Glomerular visceral epithelial cell (primary cell): ENCODE results near the gene ELMOD1.

Experiments
- DNase-seq: peaks from one replicate; pipeline ENCODE4 v3.0.0-alpha.2; 2016; ENCODE audit errors: extremely low spot score

The ELMOD1 gene

GRCh38 chr11:107631931-107632330 is 41.0 kb downstream of the ELMOD1 start:
- DNase-seq: no peak

DNA sequence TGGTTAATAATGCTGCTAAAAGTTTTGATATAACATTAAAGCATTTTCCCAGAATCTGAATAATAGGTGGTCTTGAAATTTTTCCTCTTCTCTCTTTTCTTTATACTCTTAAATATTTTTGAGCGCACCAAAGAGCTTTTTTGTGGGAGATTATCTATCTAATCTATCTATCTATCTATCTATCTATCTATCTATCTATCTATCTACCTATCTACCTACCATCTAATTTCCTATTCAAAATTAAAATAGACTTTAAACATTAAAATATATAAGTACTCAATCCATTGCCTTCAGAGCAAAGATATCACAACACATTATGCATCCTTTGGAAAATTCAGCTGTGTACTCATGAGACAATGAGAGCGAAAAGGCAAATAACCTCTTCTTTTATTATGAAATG is 55.8 kb downstream of the ELMOD1 start:
- DNase-seq: no peak

DNA sequence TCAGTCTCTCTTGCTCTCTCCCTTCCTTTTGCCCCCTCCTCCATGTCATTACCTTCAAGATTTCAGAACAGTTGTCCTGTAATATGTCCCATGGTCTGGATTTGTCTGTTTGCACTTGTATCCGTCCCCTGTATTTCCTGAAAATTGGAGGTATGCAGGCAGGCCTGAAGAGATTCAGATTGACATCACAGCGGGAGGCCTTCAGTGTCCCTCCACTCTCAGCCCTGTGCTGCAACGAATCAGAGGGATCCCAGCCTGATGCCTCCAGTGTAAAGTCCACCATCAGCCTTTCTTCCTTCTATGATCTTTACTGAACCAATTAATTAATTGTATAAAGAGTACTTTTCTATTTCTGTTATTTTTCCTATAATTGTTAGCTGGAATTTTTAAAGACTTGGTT is 57.3 kb downstream of the ELMOD1 start:
- no peak for DNase-seq

GRCh38 chr11:107651672-107652071 is 60.7 kb downstream of the ELMOD1 start:
- peak; percentile 7 for DNase-seq

GRCh38 chr11:107653076-107653475 is 62.1 kb downstream of the ELMOD1 start:
- DNase-seq: no peak

DNA sequence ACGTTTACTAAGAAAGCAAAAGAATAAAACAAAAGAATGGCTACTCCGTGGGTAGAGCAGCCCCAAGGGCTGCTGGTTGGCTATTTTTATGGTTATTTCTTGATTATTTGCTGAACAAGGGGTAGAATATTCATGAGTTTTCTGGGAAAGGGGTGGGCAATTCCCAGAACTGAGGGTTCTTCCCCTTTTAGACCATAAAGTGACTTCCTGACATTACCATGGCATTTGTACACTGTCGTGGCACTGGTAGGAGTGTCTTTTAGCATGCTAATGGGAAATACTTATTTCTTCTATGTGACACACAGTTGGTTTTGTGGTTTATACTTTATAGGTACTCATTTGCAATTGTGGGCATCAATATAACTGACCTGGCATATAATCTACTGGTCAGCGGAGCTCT is 64.7 kb downstream of the ELMOD1 start:
- no peak for DNase-seq

DNA sequence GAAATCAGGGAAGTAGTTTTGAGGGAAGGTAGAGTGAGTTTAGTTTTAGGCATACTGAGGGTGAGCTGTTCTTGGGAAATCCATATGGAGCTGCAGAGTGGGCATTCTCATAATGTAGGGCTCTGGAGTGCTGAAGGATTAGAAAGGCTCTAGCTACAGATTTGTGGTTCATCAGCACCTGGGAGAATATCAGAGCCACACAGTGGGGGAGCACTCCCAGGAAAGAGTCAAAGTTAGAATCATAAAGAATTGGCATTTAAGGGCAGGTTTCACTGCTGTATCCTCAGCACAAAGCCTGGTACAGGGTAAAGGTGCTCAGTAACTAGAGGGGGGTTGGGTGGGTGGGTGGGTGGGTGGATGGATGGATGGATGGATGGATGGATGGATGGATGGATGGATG is 68.4 kb downstream of the ELMOD1 start:
- DNase-seq: no peak

- DNase-seq: no peak
Measured at GRCh38 chr11:107660066-107660465, 69.1 kb downstream of the ELMOD1 start.

- no peak for DNase-seq
Measured at GRCh38 chr11:107661656-107662055, 70.7 kb downstream of the ELMOD1 start.

- no peak for DNase-seq
Measured at GRCh38 chr11:107665018-107665417, 74.1 kb downstream of the ELMOD1 start.

DNA sequence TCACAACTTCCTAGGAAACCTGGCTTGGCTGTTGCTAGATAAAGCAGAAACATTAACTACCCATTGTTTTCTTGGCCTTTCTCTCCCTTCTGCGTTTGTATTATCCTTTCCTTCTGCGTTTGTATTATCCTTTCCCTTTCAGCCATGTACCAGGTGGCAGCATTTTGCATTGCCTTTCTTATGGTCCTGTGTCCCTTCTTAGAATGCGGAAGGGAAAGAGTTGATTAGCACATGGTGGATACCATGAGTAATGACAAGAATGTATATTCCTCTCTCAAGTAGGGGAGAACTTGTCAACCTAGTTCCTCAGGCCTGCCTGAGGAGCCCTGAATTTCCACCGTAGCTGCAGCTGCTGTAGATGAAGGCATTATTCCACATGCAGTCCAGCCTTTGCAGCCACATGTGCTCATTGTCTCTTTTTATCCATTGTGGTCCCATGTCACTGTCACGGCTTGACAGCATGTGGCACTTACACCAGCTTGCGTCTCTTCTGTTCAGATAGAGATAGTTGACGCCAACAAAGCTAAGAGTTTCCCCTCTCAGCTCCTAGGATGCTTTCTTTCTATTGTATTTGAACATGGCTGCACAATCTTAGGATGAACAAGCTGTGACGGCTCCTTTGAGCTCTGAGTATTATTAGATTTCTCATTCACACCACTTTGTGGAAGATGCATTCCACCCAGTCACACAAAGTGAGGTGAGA is 76.1 kb downstream of the ELMOD1 start:
- no peak for DNase-seq

- DNase-seq: no peak
Measured at GRCh38 chr11:107669191-107669740, 78.3 kb downstream of the ELMOD1 start.

DNA sequence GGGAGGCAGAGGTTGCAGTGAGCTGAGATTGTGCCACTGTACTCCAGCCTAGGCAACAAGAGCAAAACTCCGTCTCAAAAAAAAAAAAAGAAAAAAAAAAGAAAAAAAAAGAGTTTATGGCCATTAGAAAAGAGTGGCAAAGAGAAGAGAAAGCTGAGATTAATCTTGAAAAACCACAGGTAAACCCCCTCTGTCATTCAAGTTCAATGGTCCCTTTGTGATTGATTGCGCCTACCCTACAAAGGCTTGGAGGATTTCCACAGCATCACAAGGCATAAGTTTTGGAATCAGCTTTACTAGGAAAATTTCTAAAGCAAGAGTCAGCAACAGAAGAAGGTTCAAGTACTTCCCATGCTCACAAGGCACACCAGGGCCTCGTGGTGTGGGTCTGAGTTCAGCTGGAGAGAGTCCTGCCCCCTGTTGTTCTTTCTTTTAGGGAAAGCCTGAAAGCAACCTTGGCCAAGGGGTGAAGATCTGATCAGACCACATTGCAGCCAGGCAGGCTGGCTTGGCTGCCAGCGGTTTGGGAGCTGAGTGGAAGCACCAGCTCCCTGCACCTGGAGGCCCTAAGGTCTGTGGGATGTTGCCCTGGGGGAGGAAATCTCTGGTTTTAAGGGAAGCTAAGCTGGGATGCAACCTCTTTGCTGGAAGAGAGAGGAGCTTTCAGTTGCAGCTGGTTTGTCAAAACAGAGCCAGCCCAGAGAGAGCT is 79.1 kb downstream of the ELMOD1 start:
- no peak for DNase-seq

DNA sequence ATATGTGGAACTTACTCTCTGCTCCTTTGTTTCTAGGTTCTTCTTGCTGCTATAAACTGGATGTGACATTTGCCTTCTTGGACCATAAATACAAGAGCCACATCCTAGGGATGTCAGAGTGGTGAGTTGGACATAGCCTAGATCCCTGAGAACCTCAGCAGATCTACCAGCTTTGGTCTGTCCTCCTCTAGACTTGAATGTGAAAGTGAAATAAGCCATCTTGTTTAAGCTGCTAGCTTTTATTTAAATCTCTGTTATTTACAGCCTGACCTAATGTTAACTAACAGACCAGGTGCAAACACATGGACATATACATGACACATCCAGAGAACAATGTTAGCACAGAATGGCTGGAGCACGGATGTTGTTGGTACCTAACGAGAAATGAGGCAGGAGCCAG is 85.0 kb downstream of the ELMOD1 start:
- DNase-seq: no peak

DNA sequence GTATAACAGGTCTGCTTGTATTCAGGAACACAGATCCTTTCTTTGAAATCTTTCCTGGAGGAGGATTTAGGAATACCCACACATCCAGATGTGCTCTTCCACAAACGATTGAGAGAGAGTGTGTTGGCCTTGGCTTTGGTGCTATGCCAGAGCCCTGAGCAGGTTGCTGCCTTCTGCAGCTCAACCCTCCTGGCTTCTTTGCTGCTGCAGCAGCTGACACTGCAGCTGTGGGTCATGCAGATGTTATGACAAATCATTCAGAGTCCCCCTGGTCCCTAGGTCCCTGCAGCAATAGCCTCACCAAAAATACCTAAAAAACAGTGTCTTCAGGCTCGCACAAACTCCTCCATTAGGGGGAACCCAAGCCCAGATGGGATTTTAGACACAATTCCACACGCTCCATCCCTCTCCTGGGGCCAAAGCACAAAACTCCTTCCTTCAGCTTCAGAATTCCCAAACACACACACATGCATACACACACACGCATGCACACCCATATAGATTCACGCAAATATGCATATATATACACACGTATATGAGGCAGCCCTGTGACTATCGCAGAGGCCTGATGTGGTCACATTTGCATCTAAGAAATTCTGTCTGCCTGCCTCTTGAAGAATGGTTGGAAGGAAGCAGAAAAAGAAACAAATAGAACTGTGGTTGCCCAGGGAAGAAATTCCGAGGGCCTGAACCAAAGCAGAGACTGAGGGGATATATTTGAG is 85.5 kb downstream of the ELMOD1 start:
- no peak for DNase-seq

DNA sequence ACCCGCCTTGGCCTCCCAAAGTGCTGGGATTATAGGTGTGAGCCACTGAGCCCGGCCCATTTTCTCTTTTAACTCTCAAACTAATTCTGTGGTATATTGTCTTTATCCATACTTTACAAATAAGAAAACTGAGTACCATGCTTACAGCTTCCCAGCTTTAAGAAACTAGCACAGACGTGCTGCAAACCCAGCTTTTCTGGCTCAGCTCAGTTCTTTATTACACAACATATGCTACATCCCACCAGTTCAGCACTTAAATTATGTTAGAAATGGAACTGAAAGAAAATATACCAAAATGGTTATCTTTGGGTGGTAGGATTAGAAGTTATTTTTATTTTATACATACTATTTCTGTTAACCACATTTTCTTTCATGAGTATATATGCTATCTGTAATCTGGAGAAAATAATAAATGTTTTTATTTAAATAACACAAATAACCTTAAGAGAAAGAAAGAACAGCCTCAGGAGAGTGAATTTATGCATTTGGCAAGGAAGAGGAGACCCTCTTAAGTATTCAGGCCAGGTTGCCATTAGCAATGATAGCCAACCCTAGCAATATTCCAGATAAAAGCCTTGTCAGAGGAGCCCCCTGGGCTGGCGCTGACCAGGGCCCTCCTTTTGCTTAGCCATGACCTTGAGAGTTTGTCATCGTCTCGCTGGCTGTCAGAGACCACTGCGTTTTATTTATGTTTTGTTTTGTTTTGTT is 87.1 kb downstream of the ELMOD1 start:
- DNase-seq: no peak

GRCh38 chr11:107678632-107678971 is 87.7 kb downstream of the ELMOD1 start:
- no peak for DNase-seq

DNA sequence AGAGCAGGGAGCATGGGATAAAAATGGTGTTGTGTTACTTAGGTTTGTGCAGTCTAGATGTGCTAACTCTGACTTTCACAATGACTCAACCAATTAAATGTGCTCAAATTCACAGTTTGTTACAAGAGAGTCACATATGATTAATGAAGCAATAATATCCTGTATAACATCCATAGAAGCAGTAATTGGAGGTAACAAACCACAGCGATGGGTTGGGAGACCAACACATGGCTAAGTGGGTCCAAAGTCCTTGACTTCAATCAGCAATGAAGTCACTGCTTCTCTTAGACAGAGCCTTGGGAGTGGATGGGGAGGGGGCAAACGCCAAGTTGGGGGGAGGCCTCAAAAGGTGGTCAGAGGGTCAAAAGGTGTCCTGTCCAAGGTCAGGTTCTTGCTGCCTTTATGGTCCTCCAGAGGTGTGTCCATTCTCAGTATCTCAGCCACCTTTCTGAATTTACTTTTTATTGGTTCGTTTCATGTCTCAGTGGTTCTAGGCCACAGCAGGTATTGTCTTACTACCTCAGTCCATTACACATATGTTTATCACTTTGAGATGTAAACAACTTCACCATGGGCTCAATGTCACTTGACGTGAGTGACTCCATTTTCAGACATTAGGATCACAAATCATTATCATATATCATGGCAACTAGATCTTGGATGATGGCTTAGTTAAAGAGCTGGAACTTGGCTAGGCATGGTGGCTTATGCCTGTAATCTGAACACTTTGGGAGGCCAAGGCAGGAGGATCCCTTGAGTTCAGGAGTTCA is 88.5 kb downstream of the ELMOD1 start:
- no peak for DNase-seq

DNA sequence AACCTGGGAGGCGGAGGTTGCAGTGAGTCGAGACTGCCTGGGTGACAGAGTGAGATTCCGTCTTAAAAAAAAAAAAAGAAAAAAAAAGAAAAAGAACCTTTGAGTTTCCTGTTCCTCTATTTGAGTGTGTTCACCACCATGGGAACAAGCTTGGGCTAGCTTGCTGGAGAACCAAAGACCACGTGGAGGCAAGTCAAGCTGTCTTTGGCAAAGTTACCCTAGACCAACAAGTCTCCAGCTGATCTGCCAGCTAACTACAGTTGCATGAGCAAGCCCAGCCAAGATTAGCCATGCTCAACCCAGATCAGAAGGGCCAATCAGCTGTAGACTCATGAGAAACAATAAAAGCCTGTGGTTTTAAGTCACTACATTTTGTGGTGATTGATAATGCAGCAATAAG is 91.2 kb downstream of the ELMOD1 start:
- DNase-seq: no peak

- no peak for DNase-seq
Measured at GRCh38 chr11:107682572-107682971, 91.6 kb downstream of the ELMOD1 start.

DNA sequence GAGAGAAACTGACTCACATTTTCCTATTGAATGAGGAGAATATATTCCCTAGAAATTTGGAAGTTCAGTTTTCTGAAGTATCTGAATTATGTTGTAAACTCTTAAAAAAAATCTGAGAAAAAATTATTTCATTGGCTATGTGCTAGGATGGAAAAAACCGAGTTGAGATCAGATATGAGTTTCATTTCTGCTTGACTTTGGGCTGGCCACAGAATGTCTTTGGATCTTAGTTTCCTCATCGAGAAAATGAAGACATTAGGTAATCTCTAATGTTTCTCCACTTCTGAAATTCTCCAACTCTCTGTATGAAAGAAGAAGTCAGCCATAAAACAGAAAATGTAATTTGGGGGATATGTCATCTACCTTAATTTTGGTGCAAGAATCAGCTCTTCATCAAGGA is 92.1 kb downstream of the ELMOD1 start:
- no peak for DNase-seq
